HL-60 (cell line): ENCODE data around the gene SPAG17.

Experiments
- CTCF ChIP-seq: IDR thresholded peaks from one replicate; pipeline ENCODE4 v1.5.1; 2011; ENCODE audit warnings: low read length, control low read depth, inconsistent platforms; ENCODE audit not compliant: insufficient read depth
- POLR2AphosphoS5 ChIP-seq: IDR thresholded peaks from 2 replicates; pipeline ENCODE4 v1.6.1; 2012; ENCODE audit warnings: low read depth

DNA sequence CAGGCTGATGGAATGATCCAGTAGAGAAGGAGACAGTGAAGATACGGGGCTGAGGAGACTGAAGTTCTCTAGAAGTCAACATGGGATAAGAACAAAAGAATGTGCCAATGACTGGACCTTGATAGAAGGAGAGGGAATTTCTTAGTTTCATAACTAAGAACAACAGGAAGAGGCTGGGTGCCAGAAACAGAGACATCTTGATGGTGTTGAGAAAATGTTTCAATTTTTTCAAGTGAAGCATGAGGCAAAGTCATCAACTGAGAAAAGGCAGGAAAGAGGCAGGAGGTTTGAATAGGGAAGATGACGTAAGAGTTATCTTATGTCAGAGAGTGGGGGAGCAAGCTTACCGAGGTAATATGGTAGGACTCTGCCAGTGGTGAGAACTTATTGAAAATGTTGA lies 80.1 kb downstream of the SPAG17 start:
- TF ChIP-seq CTCF (no peak), POLR2AphosphoS5 (no peak)
